ENCODE measurements around the gene PEX14.

- TF ChIP-seq POLR2AphosphoS5 (IDR thresholded peaks at IDR 0.05; ENCODE audit: insufficient read depth, low read depth, low read length) (no peak), FOS (IDR thresholded peaks at IDR 0.05; ENCODE audit: borderline replicate concordance, insufficient read depth, low read length) (no peak), MAX (IDR thresholded peaks at IDR 0.05; ENCODE audit: insufficient read depth, insufficient read length) (no peak), POLR2A (IDR thresholded peaks at IDR 0.05; ENCODE audit: low read depth, low read length) (no peak)
- TF ChIP-seq, protein P1, sequence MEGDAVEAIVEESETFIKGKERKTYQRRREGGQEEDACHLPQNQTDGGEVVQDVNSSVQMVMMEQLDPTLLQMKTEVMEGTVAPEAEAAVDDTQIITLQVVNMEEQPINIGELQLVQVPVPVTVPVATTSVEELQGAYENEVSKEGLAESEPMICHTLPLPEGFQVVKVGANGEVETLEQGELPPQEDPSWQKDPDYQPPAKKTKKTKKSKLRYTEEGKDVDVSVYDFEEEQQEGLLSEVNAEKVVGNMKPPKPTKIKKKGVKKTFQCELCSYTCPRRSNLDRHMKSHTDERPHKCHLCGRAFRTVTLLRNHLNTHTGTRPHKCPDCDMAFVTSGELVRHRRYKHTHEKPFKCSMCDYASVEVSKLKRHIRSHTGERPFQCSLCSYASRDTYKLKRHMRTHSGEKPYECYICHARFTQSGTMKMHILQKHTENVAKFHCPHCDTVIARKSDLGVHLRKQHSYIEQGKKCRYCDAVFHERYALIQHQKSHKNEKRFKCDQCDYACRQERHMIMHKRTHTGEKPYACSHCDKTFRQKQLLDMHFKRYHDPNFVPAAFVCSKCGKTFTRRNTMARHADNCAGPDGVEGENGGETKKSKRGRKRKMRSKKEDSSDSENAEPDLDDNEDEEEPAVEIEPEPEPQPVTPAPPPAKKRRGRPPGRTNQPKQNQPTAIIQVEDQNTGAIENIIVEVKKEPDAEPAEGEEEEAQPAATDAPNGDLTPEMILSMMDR (IDR thresholded peaks at IDR 0.05; ENCODE audit: extremely low read depth in 1 of 2, insufficient read depth in 1 of 2, low read depth in 1 of 2, low read length in 2 of 2), result peak; percentile 92 to 93
Measured at GRCh38 chr1:10494754-10495474, 20.2 kb downstream of the PEX14 start.

Data from endothelial cell of umbilical vein (primary cell).